Kidney (tissue), 14 donors: Measurements from ENCODE around the gene GLI1. TPM values are rescaled to one million over a fixed set of nuclear protein-coding genes. Genes with fewer than 3 reads are reported as not detected.
A peak's percentile ranks its signal among the peaks of the same experiment; 100 is the strongest.

ENCODE experiments used
- DNase-seq, 5 donors: peaks; one replicate each; pipeline ENCODE4 v3.0.0-alpha.2; 2013 to 2020
- FAIRE-seq: peaks from 2 replicates; lab custom pipeline; 2012; peaks lifted over from hg19 to GRCh38; lab: Jason Lieb, UNC
- H3K27ac ChIP-seq, 2 donors: one replicate each; pipeline ENCODE4 v1.7.0; 2013; ENCODE audit warnings: low read depth in 2 of 2, low read length in 2 of 2, inconsistent platforms in 1 of 2
- H3K27me3 ChIP-seq: one replicate; pipeline ENCODE4 v1.7.1; 2013; ENCODE audit warnings: low read length, inconsistent platforms; ENCODE audit not compliant: control insufficient read depth, insufficient read depth
- H3K36me3 ChIP-seq, 3 donors: one replicate each; pipeline versions ENCODE4 v1.7.0 to v1.7.1; 2013; ENCODE audit warnings: low read length in 3 of 3, control low read depth in 1 of 3, inconsistent platforms in 1 of 3; ENCODE audit not compliant: insufficient read depth in 3 of 3, control insufficient read depth in 2 of 3
- H3K4me1 ChIP-seq, 3 donors: one replicate each; pipeline versions ENCODE4 v1.7.0 to v1.7.1; 2013; ENCODE audit warnings: low read length in 3 of 3, inconsistent platforms in 1 of 3, low read depth in 1 of 3; ENCODE audit not compliant: control insufficient read depth in 2 of 3, insufficient read depth in 2 of 3
- H3K4me3 ChIP-seq, 3 donors: one replicate each; pipeline versions ENCODE4 v1.7.0 to v1.8.1; 2013; ENCODE audit warnings: low read length in 3 of 3, control low read depth in 1 of 3, inconsistent platforms in 1 of 3
- H3K9ac ChIP-seq, 3 donors: one replicate each; pipeline versions ENCODE4 v1.7.0 to v1.7.1; 2013; ENCODE audit warnings: low read length in 3 of 3, control low read depth in 1 of 3, inconsistent platforms in 1 of 3
- H3K9me3 ChIP-seq, 3 donors: one replicate each; pipeline versions ENCODE4 v1.7.0 to v1.7.1; 2013; ENCODE audit warnings: low read length in 3 of 3, control low read depth in 1 of 3, inconsistent platforms in 1 of 3; ENCODE audit not compliant: control insufficient read depth in 2 of 3, insufficient read depth in 1 of 3
- intact Hi-C: fragments of 100-400 bp; cut with DNase I; formaldehyde crosslinking; loops from one replicate; pipeline ENCODE4 v1.11.1; 2022
- microRNA-seq: library from miRNA; unstranded; fragments of <30 nt; microRNA quantifications from one replicate; pipeline ENCODE4 v1.2.0, GENCODE V29; 2020
- polyA plus RNA-seq: library from polyadenylated mRNA; stranded (reverse); fragments of 350-450 nt; fragmentation: Illumina TruSeq; extraction: RNeasy Lipid Tissue Mini Kit (QIAGEN cat#74804); gene quantifications from one replicate; pipeline ENCODE4 v1.2.3, GENCODE V29; 2014; ENCODE audit warnings: low read depth, low replicate concordance; ENCODE audit not compliant: insufficient read depth
- total RNA-seq: library from RNA; stranded (reverse); fragmentation: NEBNext Ultra II Directional; extraction: Animal tissue kit (Norgen Biotek cat#: 25700); gene quantifications from one replicate; pipeline ENCODE4 v1.2.1, GENCODE V29; 2021
- TF ChIP-seq, protein P1 (sequence below): IDR thresholded peaks from 3 replicates; pipeline ENCODE4 v1.5.1; 2012; ENCODE audit warnings: mild to moderate bottlenecking, moderate library complexity, borderline replicate concordance; ENCODE audit not compliant: insufficient read depth; ENCODE audit errors: extremely low read depth
- donor health status: control.
- donor health status: control.
- donor health status: control.
- donor health status: control.
- donor health status: control.
- donor health status: DM: yes; HTN: yes; CAD: no.
- donor health status: Normal renal cell carcinoma (clear cell type).

Gene GLI1
- total and polyA plus RNA-seq, 2 donors from 2014 or later = 1.4 to 2.8 TPM

DNA sequence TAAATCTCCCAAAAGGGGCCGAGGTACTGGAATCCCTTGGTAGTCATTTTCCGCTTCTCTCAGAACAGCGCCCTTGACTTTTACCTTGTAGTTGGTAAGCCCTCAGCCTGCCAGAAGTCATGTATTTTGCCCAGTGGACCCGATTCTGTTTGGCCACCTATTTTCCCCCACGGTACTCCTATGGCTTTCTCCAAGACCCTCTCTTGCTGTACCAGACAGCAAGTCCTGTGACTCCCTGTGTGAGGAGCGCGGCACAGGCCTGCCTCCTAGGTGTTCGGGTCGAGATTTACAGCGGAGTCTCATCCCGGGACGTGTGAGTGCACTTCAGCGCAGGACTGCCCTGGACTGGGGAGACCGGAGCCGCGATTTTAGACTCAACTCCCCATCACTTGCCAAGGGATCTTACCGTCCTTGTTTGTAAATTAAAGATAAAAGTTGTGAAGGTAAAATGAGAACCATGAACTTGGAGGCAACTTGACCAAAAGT, 62.0 kb downstream of the GLI1 start:
- H3K27ac ChIP-seq = peak overlapping the region; percentile 100
- peak overlapping the region in 2 of 3 donors; percentile 94 to 95 for H3K9ac ChIP-seq
- FAIRE-seq (no peak), DNase-seq (peak; percentile 67 to 84 (median 83))
- no peaks in the 10 kb centered on the region for H3K9me3 ChIP-seq
- TF ChIP-seq, protein P1, sequence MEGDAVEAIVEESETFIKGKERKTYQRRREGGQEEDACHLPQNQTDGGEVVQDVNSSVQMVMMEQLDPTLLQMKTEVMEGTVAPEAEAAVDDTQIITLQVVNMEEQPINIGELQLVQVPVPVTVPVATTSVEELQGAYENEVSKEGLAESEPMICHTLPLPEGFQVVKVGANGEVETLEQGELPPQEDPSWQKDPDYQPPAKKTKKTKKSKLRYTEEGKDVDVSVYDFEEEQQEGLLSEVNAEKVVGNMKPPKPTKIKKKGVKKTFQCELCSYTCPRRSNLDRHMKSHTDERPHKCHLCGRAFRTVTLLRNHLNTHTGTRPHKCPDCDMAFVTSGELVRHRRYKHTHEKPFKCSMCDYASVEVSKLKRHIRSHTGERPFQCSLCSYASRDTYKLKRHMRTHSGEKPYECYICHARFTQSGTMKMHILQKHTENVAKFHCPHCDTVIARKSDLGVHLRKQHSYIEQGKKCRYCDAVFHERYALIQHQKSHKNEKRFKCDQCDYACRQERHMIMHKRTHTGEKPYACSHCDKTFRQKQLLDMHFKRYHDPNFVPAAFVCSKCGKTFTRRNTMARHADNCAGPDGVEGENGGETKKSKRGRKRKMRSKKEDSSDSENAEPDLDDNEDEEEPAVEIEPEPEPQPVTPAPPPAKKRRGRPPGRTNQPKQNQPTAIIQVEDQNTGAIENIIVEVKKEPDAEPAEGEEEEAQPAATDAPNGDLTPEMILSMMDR = no peak
- H3K27me3 ChIP-seq = no peaks in the 10 kb centered on the region
- peaks cover 7 to 39% (median 32%) of the 10 kb centered on the region in 3 donors for H3K4me1 ChIP-seq
- H3K4me3 ChIP-seq = peak overlapping the region in 2 of 3 donors; percentile 64 to 82
- peaks cover 5 to 29% (median 12%) of the 10 kb centered on the region in 3 donors for H3K36me3 ChIP-seq
- intact Hi-C loops = no loop called here

Small RNA genes within 50 kb of the gene (microRNA-seq; reads per million reads assigned to microRNA genes)
- gene MIR616 (not detected), gene MIR6758 (not detected)

Other genes starting within 250 kb of the GLI1 start
- gene NXPH4, start 243.0 kb upstream of the GLI1 start, total RNA-seq = 0.16 TPM
- gene NXPH4, start 243.0 kb upstream of the GLI1 start, polyA plus RNA-seq = 0.71 TPM
- 70.1 TPM for gene SHMT2, start 230.1 kb upstream of the GLI1 start, total RNA-seq
- 49.3 TPM for gene SHMT2, start 230.1 kb upstream of the GLI1 start, polyA plus RNA-seq
- 3.1 TPM for gene STAC3, start 208.6 kb upstream of the GLI1 start, total RNA-seq
- gene STAC3, start 208.6 kb upstream of the GLI1 start, polyA plus RNA-seq = 1.5 TPM
- 67.3 TPM for gene R3HDM2, start 28.7 kb upstream of the GLI1 start, total RNA-seq
- gene R3HDM2, start 28.7 kb upstream of the GLI1 start, polyA plus RNA-seq = 16.5 TPM
- not detected for gene INHBC, start 25.0 kb upstream of the GLI1 start, total RNA-seq
- not detected for gene INHBC, start 25.0 kb upstream of the GLI1 start, polyA plus RNA-seq
- gene INHBE, start 4.5 kb upstream of the GLI1 start, total RNA-seq = 0.19 TPM
- gene INHBE, start 4.5 kb upstream of the GLI1 start, polyA plus RNA-seq = 0.30 TPM
- gene ARHGAP9, start 20.1 kb downstream of the GLI1 start, total RNA-seq = 18.1 TPM
- 3.8 TPM for gene ARHGAP9, start 20.1 kb downstream of the GLI1 start, polyA plus RNA-seq
- 158 TPM for gene MARS1, start 28.3 kb downstream of the GLI1 start, total RNA-seq
- gene MARS1, start 28.3 kb downstream of the GLI1 start, polyA plus RNA-seq = 62.8 TPM
- 34.1 TPM for gene DDIT3, start 60.7 kb downstream of the GLI1 start, total RNA-seq
- 83.1 TPM for gene DDIT3, start 60.7 kb downstream of the GLI1 start, polyA plus RNA-seq
- gene MBD6, start 63.0 kb downstream of the GLI1 start, total RNA-seq = 118 TPM
- gene MBD6, start 63.0 kb downstream of the GLI1 start, polyA plus RNA-seq = 38.4 TPM
- gene DCTN2, start 87.4 kb downstream of the GLI1 start, total RNA-seq = 110 TPM
- gene DCTN2, start 87.4 kb downstream of the GLI1 start, polyA plus RNA-seq = 133 TPM
- gene KIF5A, start 90.3 kb downstream of the GLI1 start, total RNA-seq = 1.3 TPM
- 0.69 TPM for gene KIF5A, start 90.3 kb downstream of the GLI1 start, polyA plus RNA-seq
- gene PIP4K2C, start 131.4 kb downstream of the GLI1 start, total RNA-seq = 52.4 TPM
- gene PIP4K2C, start 131.4 kb downstream of the GLI1 start, polyA plus RNA-seq = 43.2 TPM
- gene DTX3, start 145.0 kb downstream of the GLI1 start, total RNA-seq = 34.5 TPM
- 41.2 TPM for gene DTX3, start 145.0 kb downstream of the GLI1 start, polyA plus RNA-seq
- gene ARHGEF25, start 151.7 kb downstream of the GLI1 start, total RNA-seq = 15.0 TPM
- gene ARHGEF25, start 151.7 kb downstream of the GLI1 start, polyA plus RNA-seq = 10.9 TPM
- gene B4GALNT1, start 173.4 kb downstream of the GLI1 start, total RNA-seq = 2.0 TPM
- gene B4GALNT1, start 173.4 kb downstream of the GLI1 start, polyA plus RNA-seq = 1.6 TPM
- 325 TPM for gene OS9, start 234.3 kb downstream of the GLI1 start, total RNA-seq
- gene OS9, start 234.3 kb downstream of the GLI1 start, polyA plus RNA-seq = 256 TPM